GM23338 (cell line): ENCODE results near the gene ZFYVE21. TPM values are rescaled to one million over a fixed set of nuclear protein-coding genes. Genes with fewer than 3 reads are reported as not detected.

Source experiments
- ATAC-seq: fragments of 200-7000 bp; cut with Tn5 transposase; 3 replicates; pipeline ENCODE4 v1.9.1; 2020
- DNase-seq: peaks from one replicate; pipeline ENCODE4 v3.0.0-alpha.2; 2015; ENCODE audit warnings: low spot score
- H2AFZ ChIP-seq: fragments of 200-600 bp; sonication (generic); 2 replicates; pipeline ENCODE4 v1.8.0; 2016; ENCODE audit warnings: antibody characterized with exemption, mild to moderate bottlenecking, moderate library complexity
- H3F3A ChIP-seq: fragments of 200-600 bp; sonication (generic); replicated peaks from 2 replicates; pipeline ENCODE4 v1.8.0; 2017; ENCODE audit warnings: antibody characterized with exemption, mixed run types, low read depth
- H3K27ac ChIP-seq: fragments of 200-600 bp; sonication (generic); 2 replicates; pipeline ENCODE4 v1.6.1; 2016; ENCODE audit warnings: low read depth
- H3K27me3 ChIP-seq: fragments of 200-600 bp; sonication (generic); 2 replicates; pipeline ENCODE4 v1.8.0; 2016; ENCODE audit warnings: mild to moderate bottlenecking, mixed run types, moderate library complexity; ENCODE audit not compliant: insufficient read depth
- H3K36me3 ChIP-seq: fragments of 200-600 bp; sonication (generic); 2 replicates; pipeline ENCODE4 v1.8.0; 2016; ENCODE audit warnings: mild to moderate bottlenecking; ENCODE audit not compliant: insufficient read depth
- H3K4me1 ChIP-seq: fragments of 200-600 bp; sonication (generic); 2 replicates; pipeline ENCODE4 v1.8.0; 2016; ENCODE audit warnings: mild to moderate bottlenecking, moderate library complexity; ENCODE audit not compliant: insufficient read depth
- H3K4me2 ChIP-seq: fragments of 200-600 bp; sonication (generic); 2 replicates; pipeline ENCODE4 v1.7.1; 2017; ENCODE audit warnings: mixed run types
- H3K4me3 ChIP-seq: fragments of 200-600 bp; sonication (generic); 2 replicates; pipeline ENCODE4 v1.6.1; 2016; ENCODE audit warnings: mixed run types
- H3K79me2 ChIP-seq: fragments of 200-600 bp; sonication (generic); replicated peaks from 2 replicates; pipeline ENCODE4 v1.8.0; 2017; ENCODE audit warnings: mild to moderate bottlenecking; ENCODE audit not compliant: insufficient read depth
- H3K9me2 ChIP-seq: fragments of 200-600 bp; sonication (generic); 2 replicates; pipeline ENCODE4 v1.8.0; 2017; ENCODE audit not compliant: insufficient read depth
- H4K20me1 ChIP-seq: fragments of 200-600 bp; sonication (generic); replicated peaks from 2 replicates; pipeline ENCODE4 v1.8.0; 2017; ENCODE audit warnings: mild to moderate bottlenecking; ENCODE audit not compliant: insufficient read depth
- H3K27ac Mint-ChIP-seq: 2 replicates; pipeline ENCODE4 v1.8.0; 2020; ENCODE audit warnings: inconsistent platforms, mild to moderate bottlenecking, moderate library complexity, mixed read lengths
- H3K27me3 Mint-ChIP-seq: 3 replicates; pipeline ENCODE4 v1.8.0; 2022; ENCODE audit warnings: low read depth, mild to moderate bottlenecking, moderate library complexity, mixed read lengths, inconsistent platforms; ENCODE audit not compliant: insufficient read depth, poor library complexity
- H3K36me3 Mint-ChIP-seq: 3 replicates; pipeline ENCODE4 v1.8.0; 2021; ENCODE audit warnings: low read depth, mild to moderate bottlenecking, inconsistent platforms, moderate library complexity, mixed read lengths
- H3K4me1 Mint-ChIP-seq: 3 replicates; pipeline ENCODE4 v1.8.0; 2020; ENCODE audit warnings: mild to moderate bottlenecking, inconsistent platforms, mixed read lengths
- H3K4me3 Mint-ChIP-seq: 3 replicates; pipeline ENCODE4 v1.8.0; 2021; ENCODE audit warnings: moderate library complexity, mild to moderate bottlenecking, inconsistent platforms, mixed read lengths
- H3K9me3 Mint-ChIP-seq: 3 replicates; pipeline ENCODE4 v1.8.0; 2020; ENCODE audit warnings: moderate library complexity, mild to moderate bottlenecking, inconsistent platforms, mixed read lengths
- CREB1 ChIP-seq: fragments of 250-450 bp; sonication (Bioruptor Pico); IDR thresholded peaks from 2 replicates; pipeline ENCODE4 v1.5.0; 2020; ENCODE audit warnings: low read depth, mild to moderate bottlenecking, moderate library complexity
- EZH2 ChIP-seq: fragments of 200-600 bp; sonication (generic); IDR thresholded peaks from one replicate; pipeline ENCODE4 v1.8.0; 2017; ENCODE audit warnings: antibody characterized with exemption, mild to moderate bottlenecking, low read depth; ENCODE audit not compliant: unreplicated experiment
- EZH2phosphoT487 ChIP-seq: fragments of 200-600 bp; sonication (generic); IDR thresholded peaks from one replicate; pipeline ENCODE4 v1.8.1; 2018; ENCODE audit warnings: antibody characterized with exemption; ENCODE audit not compliant: unreplicated experiment
- JUNB ChIP-seq: IDR thresholded peaks from one replicate; pipeline ENCODE4 v1.6.1; 2016; ENCODE audit warnings: antibody characterized with exemption; ENCODE audit not compliant: unreplicated experiment
- NANOG ChIP-seq: IDR thresholded peaks from 2 replicates; pipeline ENCODE4 v1.6.1; 2016; ENCODE audit warnings: antibody characterized with exemption, borderline replicate concordance
- POLR2AphosphoS5 ChIP-seq: IDR thresholded peaks from 2 replicates; pipeline ENCODE4 v1.6.1; 2016; ENCODE audit warnings: antibody characterized with exemption, low read depth
- REST ChIP-seq: IDR thresholded peaks from one replicate; pipeline ENCODE4 v1.6.1; 2018; ENCODE audit warnings: antibody characterized with exemption; ENCODE audit not compliant: unreplicated experiment
- STAT1 ChIP-seq: IDR thresholded peaks from one replicate; pipeline ENCODE4 v1.6.1; 2016; ENCODE audit warnings: antibody characterized with exemption; ENCODE audit not compliant: unreplicated experiment
- ZNF114 ChIP-seq: fragments of 250-450 bp; sonication (Bioruptor Pico); IDR thresholded peaks from 2 replicates; pipeline ENCODE4 v1.5.0; 2020; ENCODE audit warnings: mild to moderate bottlenecking, moderate library complexity
- polyA plus RNA-seq: library from polyadenylated mRNA; unstranded; fragments of >200 nt; fragmentation: Nextera tagmentation; extraction: Ambion mirVana; gene quantifications from 2 replicates; pipeline ENCODE4 v1.2.1, GENCODE V29; 2016
- total RNA-seq: library from RNA; depleted of rRNA; stranded (reverse); fragments of >200 nt; shearing (Covaris generic); gene quantifications from 2 replicates; pipeline ENCODE4 v1.2.3, GENCODE V29; 2014
- TF ChIP-seq, protein P1 (sequence below): fragments of 250-450 bp; sonication (Bioruptor Pico); IDR thresholded peaks from 2 replicates; pipeline ENCODE4 v1.5.0; 2020; ENCODE audit warnings: mild to moderate bottlenecking, moderate library complexity

Gene ZFYVE21
- total and polyA plus RNA-seq, 2 experiments from 2014 or later: 88.0 to 89.6 TPM

DNA sequence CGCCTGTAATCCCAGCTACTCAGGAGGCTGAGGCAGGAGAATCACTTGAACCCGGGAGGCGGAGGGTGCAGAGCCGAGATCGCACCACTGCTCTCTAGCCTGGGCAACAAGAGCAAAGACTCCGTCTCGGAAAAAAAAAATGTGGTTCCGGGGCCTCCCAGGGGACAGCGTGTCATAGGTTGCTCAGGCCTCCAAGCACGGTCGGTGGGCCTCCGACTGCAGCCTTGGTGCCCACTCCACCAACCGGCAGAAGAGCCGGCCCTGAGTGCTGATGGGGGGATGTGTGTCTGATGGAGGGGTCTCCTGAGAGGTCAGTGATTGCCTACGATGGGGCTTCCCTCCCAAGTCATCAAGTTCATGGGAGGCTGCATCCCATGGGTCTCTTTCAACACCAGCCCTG lies 15.9 kb downstream of the ZFYVE21 start (continued):
- TF ChIP-seq REST (no peak), CREB1 (CRISPR knock-in tag) (no peak), ZNF114 (CRISPR knock-in tag) (no peak), EZH2phosphoT487 (no peak), POLR2AphosphoS5 (no peak), NANOG (no peak), EZH2 (no peak), STAT1 (no peak)

DNA sequence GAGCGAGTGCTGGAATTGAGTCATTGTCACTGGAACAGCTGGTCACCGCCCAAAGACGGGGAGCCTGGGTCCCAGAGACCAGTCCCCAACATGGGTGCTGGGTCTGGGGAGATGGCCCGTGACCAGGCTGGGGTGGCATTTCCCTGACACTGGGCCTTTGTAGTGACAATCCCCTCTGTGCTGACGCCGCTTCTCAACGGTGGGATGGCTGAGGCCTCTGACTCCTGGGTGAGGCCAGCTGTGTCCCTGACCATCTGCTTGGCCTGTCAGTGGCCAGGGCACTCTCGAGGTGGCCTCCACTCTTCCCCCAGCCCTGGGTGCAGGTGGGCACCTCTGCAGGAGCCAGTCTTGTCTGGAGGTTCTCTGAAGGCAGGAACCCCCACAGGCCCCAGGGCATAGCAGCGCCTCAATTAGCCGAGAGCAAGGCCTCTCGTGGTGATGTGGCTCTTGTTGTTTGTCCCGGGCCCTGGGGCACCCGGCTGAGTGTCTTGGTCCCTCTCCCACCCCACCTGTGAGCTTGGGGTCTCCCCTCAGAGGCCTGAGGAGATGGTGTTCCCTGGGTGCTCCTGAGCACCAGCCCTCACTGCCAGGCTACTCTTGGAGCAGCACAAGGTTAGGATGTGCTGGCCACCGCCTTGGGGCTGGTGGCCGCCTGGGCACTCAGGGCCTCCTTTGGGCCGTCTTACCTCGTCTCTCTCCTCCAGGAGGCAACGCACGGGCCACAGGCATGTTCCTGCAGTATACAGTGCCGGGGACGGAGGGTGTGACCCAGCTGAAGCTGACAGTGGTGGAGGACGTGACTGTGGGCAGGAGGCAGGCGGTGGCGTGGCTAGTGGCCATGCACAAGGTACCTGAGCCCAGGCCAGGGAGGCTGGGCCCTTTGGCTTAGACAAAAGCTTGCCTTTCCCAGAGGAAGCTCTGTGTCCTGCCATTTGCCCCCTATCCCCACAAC lies 16.6 kb downstream of the ZFYVE21 start:
- Histone ChIP-seq H3K4me1 (no peaks in the 10 kb centered on the region), H3F3A (no peaks in the 10 kb centered on the region), H3K4me3 (no peak overlapping the region), H2AFZ (no peak overlapping the region), H3K36me3 (no peaks in the 10 kb centered on the region), H3K27ac (no peak overlapping the region), H3K27me3 (no peaks in the 10 kb centered on the region), H3K79me2 (peaks cover 4% of the 10 kb centered on the region; the same call in 1 of the 2 replicates), H3K4me2 (no peak overlapping the region), H4K20me1 (peaks cover 7% of the 10 kb centered on the region; the same call in 1 of the 2 replicates), H3K9me2 (no peaks in the 10 kb centered on the region)
- H3K27me3 Mint-ChIP-seq: peaks cover 5% of the 10 kb centered on the region
- no peaks in the 10 kb centered on the region for H3K9me3 Mint-ChIP-seq
- H3K4me1 Mint-ChIP-seq: peaks cover 5% of the 10 kb centered on the region; the same call in 2 of the 3 replicates
- ATAC-seq: no peak
- H3K27ac Mint-ChIP-seq: no peak overlapping the region
- H3K36me3 Mint-ChIP-seq: peaks cover 23% of the 10 kb centered on the region
- no peak overlapping the region for H3K4me3 Mint-ChIP-seq
- DNase-seq: no peak
- TF ChIP-seq, protein P1, sequence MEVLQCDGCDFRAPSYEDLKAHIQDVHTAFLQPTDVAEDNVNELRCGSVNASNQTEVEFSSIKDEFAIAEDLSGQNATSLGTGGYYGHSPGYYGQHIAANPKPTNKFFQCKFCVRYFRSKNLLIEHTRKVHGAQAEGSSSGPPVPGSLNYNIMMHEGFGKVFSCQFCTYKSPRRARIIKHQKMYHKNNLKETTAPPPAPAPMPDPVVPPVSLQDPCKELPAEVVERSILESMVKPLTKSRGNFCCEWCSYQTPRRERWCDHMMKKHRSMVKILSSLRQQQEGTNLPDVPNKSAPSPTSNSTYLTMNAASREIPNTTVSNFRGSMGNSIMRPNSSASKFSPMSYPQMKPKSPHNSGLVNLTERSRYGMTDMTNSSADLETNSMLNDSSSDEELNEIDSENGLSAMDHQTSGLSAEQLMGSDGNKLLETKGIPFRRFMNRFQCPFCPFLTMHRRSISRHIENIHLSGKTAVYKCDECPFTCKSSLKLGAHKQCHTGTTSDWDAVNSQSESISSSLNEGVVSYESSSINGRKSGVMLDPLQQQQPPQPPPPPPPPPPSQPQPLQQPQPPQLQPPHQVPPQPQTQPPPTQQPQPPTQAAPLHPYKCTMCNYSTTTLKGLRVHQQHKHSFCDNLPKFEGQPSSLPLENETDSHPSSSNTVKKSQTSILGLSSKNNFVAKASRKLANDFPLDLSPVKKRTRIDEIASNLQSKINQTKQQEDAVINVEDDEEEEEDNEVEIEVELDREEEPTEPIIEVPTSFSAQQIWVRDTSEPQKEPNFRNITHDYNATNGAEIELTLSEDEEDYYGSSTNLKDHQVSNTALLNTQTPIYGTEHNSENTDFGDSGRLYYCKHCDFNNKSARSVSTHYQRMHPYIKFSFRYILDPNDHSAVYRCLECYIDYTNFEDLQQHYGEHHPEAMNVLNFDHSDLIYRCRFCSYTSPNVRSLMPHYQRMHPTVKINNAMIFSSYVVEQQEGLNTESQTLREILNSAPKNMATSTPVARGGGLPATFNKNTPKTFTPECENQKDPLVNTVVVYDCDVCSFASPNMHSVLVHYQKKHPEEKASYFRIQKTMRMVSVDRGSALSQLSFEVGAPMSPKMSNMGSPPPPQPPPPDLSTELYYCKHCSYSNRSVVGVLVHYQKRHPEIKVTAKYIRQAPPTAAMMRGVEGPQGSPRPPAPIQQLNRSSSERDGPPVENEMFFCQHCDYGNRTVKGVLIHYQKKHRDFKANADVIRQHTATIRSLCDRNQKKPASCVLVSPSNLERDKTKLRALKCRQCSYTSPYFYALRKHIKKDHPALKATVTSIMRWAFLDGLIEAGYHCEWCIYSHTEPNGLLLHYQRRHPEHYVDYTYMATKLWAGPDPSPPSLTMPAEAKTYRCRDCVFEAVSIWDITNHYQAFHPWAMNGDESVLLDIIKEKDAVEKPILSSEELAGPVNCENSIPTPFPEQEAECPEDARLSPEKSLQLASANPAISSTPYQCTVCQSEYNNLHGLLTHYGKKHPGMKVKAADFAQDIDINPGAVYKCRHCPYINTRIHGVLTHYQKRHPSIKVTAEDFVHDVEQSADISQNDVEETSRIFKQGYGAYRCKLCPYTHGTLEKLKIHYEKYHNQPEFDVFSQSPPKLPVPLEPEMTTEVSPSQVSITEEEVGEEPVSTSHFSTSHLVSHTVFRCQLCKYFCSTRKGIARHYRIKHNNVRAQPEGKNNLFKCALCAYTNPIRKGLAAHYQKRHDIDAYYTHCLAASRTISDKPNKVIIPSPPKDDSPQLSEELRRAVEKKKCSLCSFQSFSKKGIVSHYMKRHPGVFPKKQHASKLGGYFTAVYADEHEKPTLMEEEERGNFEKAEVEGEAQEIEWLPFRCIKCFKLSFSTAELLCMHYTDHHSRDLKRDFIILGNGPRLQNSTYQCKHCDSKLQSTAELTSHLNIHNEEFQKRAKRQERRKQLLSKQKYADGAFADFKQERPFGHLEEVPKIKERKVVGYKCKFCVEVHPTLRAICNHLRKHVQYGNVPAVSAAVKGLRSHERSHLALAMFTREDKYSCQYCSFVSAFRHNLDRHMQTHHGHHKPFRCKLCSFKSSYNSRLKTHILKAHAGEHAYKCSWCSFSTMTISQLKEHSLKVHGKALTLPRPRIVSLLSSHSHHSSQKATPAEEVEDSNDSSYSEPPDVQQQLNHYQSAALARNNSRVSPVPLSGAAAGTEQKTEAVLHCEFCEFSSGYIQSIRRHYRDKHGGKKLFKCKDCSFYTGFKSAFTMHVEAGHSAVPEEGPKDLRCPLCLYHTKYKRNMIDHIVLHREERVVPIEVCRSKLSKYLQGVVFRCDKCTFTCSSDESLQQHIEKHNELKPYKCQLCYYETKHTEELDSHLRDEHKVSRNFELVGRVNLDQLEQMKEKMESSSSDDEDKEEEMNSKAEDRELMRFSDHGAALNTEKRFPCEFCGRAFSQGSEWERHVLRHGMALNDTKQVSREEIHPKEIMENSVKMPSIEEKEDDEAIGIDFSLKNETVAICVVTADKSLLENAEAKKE (CRISPR knock-in tag): no peak
- TF ChIP-seq POLR2AphosphoS5: no peak
- TF ChIP-seq NANOG: no peak
- TF ChIP-seq JUNB: no peak
- TF ChIP-seq REST: no peak
- TF ChIP-seq STAT1: no peak
